Kidney tubule cell (primary cell): Measurements from ENCODE around the gene HSD17B3.
"Not testable (repeated sequence)": the region's sequence is repeated elsewhere in the genome, so short reads cannot be mapped to it uniquely, and the experiment has no call there.

Experiments
- DNase-seq: peaks from one replicate; pipeline ENCODE4 v3.0.0-alpha.2; 2018; ENCODE audit warnings: low spot score

Gene HSD17B3

DNA sequence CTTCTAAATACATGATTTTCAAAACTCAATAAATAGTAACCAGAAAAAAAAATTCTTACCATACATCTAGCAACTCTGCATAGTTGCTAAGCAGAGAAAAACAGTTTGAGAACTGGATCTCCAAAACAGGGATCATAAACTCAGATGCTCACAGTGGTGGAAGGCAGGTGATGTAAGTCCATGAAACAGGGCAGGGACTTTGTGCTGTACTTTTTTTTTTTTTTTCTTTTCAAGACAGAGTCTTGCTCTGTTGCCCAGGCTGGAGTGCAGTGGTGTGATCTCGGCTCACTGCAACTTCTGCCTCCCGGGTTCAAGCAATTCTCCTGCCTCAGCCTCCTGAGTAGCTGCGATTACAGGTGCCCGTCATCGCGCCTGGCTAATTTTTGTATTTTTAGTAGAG lies 5.0 kb upstream of the HSD17B3 start:
- not testable (repeated sequence) for DNase-seq

DNA sequence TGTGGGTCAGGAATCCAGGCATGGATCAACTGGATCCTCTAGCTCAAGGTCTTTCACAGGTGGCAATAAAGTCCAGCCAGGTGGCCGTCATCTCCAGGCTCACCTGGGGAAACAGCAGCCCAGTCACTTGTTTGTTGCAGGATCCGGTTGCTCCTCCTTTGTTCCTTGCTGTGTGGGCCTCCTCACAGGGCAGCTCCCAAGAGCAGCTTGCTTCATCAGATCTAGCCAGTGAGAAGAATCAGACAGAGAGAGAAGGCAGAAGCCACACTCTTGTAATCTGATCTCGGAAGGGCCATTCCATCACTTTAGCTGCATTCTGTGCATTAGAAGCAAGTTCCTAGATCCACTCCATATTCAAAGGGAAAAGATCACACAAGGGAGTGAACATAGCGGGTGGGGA lies 3.2 kb upstream of the HSD17B3 start:
- no peak for DNase-seq

GRCh38 chr9:96304230-96304629 lies 2.3 kb upstream of the HSD17B3 start:
- no peak for DNase-seq

DNA sequence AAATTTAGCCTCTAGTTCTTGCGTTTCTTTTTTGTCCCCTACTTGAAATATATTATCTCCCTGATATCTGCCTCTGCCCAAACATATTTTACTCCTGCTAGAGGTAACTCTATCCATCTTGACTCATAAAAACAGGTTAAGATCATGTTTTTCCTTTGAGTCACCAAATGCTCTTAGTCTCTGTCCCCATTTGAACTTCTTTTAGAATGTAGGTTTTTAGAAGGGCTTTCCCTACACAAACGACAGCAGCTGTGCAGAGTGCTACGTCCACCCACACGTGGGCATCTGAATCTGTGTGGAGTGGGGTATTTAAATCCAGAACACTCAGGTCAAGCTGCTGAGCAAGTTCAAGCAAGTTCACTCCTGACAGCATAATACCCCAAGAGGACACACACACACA lies 2.2 kb downstream of the HSD17B3 start:
- peak; percentile 44 for DNase-seq

DNA sequence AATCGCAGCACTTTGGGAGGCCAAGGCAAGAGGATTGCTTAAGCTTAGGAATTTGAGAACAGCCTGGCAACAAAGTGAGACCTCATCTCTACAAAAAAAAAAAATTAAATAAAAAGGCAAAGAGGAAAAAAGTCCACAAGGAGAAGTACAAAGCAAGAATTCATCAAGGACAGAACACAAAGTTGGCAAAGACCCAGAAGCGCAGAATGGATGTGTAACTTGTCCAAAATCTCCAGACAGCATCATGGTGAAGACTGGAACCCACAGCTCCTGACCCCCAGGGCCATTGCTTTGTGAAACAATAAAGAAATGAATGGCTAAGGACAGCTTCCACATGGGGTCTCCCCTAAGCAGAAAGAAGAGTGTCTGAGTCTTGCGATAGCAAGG lies 7.8 kb downstream of the HSD17B3 start:
- no peak for DNase-seq

DNA sequence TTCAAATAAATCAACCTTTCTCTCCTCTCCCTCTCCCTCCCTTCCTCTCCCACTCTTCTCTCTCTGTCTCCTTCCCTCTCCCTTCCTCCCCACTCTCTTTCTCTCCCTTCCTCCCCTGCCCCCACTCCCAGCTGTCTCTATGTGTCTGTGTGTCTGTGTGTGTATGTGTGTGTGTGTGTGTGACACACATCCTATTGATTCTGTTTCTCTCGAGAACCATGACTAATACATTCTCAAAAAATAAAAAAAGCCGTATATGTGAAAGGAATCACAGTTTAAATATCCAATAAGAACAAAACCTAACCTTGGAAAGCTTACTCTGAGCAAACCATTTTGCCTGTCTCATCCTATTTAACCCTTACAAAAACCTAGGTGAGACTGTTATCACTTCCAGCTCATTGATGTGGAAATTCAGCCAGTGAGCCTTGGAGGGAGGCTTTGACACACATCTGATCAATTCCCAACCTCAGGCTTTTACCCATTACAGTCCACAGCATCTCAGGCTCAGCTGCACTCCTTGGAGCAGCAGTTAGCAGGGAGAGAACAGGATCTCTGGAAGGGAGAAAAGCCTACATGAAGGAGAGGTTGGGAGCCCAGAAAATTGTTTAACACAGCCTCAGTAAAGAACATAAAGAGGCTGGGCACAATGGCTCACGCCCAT lies 8.3 kb downstream of the HSD17B3 start:
- DNase-seq: no peak

- no peak for DNase-seq
These were observed 12.6 kb downstream of the HSD17B3 start for GRCh38 chr9:96289392-96289791.

- DNase-seq: no peak
These were observed 20.3 kb downstream of the HSD17B3 start for GRCh38 chr9:96281641-96282040.

DNA sequence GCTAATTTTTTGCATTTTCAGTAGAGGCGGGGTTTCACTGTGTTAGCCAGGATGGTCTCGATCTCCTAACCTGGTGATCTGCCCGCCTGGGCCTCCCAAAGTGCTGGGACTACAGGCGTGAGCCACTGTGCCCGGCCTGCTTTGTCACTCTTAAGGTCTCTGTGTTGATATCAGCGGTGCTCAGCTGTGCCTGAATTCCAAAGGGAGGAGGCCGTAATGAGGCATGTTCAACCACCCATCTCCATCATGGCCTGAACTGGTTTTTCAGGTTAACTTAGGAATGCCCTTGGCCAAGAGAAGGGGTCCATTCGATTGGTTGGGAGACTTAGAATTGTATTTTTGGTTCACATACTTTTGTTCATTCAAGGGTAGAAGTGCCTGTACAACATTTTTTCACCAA lies 22.0 kb downstream of the HSD17B3 start:
- DNase-seq: peak; percentile 66

DNA sequence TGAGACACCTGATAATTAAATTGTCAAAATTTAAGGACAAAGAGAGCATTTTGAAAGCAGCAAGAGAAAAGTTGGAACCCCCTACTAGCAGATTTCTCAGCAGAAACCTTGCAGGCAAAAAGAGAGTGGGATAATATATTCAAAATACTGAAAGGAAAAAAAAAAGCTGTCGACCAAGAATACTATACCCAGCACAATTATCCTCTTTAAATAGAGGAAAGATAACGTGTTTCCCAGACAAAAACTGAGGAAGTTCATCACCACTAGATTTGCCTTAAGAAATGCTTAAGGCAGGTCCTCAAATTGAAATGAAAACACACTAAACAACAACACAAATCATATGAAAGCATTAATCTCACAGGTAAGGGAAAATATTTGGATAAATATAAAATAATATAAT lies 27.0 kb downstream of the HSD17B3 start:
- no peak for DNase-seq

- no peak for DNase-seq
These were observed 31.7 kb downstream of the HSD17B3 start for GRCh38 chr9:96270236-96270744.

DNA sequence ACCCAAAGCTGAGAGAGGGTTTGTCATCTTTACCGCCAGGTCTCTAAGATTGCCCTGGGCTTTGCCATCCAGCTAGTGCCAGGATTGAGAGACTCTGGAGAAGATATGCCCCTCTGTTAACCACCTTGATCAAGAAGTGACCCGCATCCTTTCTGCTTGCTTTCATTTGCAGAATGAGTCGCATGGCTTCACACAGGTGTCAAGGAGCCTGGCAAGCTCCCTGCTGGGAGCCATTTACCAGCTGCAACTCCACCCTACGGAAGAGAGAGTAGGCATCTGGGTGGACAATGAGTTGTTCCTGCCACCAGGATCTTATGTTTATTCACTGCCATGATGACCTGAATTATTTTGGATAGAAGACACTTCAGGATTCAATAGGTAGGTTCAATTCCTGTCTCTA lies 43.0 kb downstream of the HSD17B3 start:
- DNase-seq: no peak

DNA sequence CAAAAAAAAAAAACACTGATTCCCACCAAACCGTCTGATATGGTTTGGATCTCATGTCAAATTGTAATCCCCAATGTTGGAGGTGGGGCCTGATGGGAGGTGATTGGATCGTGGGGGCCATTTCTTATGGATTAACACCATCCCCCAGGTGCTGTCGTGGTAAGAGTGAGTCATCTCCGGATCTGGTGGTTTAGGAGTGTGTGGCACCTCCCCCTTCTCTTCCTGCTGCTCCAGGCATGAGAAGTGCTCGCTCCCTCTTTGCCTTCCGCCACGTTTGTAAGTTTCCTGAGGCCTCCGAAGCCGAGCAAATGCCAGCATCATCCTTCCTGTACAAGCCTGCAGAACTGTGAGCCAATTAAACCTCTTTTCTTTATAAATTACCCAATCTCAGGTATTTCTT lies 45.2 kb downstream of the HSD17B3 start:
- peak; percentile 19 for DNase-seq

GRCh38 chr9:96255698-96256097 lies 46.3 kb downstream of the HSD17B3 start:
- DNase-seq: no peak

DNA sequence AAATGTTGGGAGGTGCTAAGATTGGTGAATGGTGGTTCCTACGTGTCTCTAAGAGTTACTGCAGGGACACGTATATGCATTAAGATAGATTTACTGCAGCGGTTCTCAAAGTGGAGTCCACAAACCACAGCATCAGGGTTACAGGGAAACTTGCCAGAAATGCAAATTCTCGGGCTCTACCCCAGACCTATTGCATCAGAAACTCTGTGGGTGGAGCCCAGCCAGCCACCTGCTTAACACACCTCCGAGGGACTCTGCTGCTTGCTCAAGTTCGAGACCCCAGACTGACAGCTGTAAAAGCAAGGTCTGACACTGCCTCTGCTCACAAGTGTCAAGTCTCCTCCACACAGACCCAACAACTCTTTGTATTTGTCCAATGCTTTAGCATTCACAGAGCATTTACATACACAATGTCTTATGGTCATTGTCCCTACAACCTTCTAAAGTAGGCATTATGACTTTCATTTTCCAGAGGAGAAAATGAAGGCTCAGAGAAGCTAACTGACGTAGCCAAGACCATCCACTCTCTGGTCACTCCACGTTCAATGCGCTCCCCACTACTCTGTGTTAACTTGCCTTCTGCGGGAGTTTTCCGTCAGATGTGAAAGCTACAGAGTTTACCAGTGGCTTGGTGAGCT lies 48.8 kb downstream of the HSD17B3 start:
- DNase-seq: no peak

DNA sequence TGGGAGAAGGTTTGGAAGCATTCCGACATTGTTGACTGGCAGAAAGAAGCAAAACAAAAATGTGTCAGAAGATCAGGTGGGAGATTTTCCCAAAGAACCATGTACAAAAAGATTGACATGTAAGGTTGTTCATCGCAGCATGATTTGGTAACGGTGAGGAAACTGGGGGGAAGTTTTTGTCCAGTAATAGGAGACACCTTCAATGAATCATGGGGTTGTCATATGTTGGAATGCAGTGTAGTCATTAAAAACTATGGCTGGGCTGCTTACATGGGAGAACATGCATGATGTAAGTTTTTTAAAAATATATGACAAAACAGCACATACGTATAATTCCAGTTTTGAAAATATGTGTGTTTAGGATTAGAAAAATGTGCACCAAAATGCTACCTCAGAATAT lies 50.5 kb downstream of the HSD17B3 start:
- peak; percentile 22 for DNase-seq

DNA sequence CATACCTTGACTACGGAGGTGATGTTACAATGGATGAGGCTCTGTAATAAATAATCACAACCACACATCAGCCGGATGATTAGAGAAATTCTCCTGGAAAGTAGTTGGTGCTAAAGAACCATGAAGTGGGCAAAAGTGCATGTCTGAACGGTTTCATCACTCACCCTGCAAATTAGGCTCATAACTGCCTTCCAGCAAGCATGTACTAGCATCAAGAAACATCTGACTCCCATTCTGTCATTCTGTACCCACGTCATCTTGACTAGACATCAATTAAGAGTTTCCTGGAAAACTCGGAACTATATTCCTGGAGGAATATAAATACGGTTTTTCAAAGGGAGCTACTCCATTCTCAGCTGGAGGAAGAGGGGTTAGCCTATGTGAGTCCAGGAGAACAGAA lies 52.2 kb downstream of the HSD17B3 start:
- DNase-seq: no peak

DNA sequence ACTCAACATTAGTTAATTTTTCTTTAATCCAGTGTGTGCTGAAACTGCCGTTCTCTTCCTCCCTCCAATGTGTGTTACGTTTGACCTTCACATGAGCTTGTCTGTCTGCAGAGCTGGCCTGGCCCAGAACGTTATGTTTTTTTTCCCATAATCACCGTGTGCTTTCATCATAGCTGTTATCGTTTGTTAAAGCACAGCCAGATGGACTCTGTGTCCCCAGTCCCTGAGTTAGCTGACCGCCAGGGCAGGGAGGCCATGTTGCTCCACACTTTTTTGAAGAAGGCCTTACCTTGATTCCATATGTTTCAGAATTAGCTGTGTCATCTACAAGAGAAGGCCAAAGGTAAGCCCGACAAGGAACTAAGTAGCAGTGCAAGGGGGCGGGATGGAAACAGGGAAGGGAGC lies 55.7 kb downstream of the HSD17B3 start:
- DNase-seq: no peak

- no peak for DNase-seq
These were observed 56.6 kb downstream of the HSD17B3 start for GRCh38 chr9:96245399-96245798.

- DNase-seq: no peak
These were observed 58.2 kb downstream of the HSD17B3 start for GRCh38 chr9:96243778-96244177.

- no peak for DNase-seq
These were observed 59.2 kb downstream of the HSD17B3 start for GRCh38 chr9:96242811-96243210.

- peak; percentile 74 for DNase-seq
These were observed 60.6 kb downstream of the HSD17B3 start for GRCh38 chr9:96241391-96241809.

- DNase-seq: no peak
These were observed 65.0 kb downstream of the HSD17B3 start for GRCh38 chr9:96236854-96237550.
